Measurements from ENCODE around the gene SCAMP3. TPM values are rescaled to one million over a fixed set of nuclear protein-coding genes. Genes with fewer than 3 reads are reported as not detected.
A peak's percentile ranks its signal among the peaks of the same experiment; 100 is the strongest.

SCAMP3 gene
- total and polyA plus RNA-seq, 2 of the 4 experiments (the other 2 are of a cell fraction), result 30.5 to 118 TPM

- Histone ChIP-seq H4K5ac (ENCODE audit: low read depth, low read length) (peak overlapping the region; percentile 99), H2AK9ac (replicated peaks; ENCODE audit: low read depth, low read length, poor library complexity) (peak overlapping the region; percentile 20), H2AK5ac (ENCODE audit: low read depth, low read length) (peak overlapping the region; percentile 62), H3K18ac (ENCODE audit: low read depth, low read length) (no peak overlapping the region), H3K9ac (ENCODE audit: low read depth, low read length) (no peak overlapping the region), H3K27me3 (ENCODE audit: control insufficient read depth, insufficient read depth, low read length) (no peaks in the 10 kb centered on the region), H3K4me3 (ENCODE audit: insufficient read depth, low read depth, low read length) (no peak overlapping the region), H3K36me3 (ENCODE audit: control insufficient read depth, insufficient read depth, low read length) (peaks cover 7% of the 10 kb centered on the region), H3K14ac (replicated peaks; ENCODE audit: low read depth, low read length) (no peak overlapping the region), H3K4ac (ENCODE audit: low read depth, low read length) (peak overlapping the region; percentile 31), H4K8ac (ENCODE audit: low read depth in 2 of 2, low read length in 2 of 2) (peak overlapping the region; percentile 61 to 95), H3K4me1 (ENCODE audit: control insufficient read depth, insufficient read depth, low read length) (peaks cover 11% of the 10 kb centered on the region), H2BK15ac (ENCODE audit: low read depth, low read length) (peak overlapping the region; percentile 21; the same call in 1 of the 3 replicates), H2BK20ac (ENCODE audit: low read depth, low read length) (no peak overlapping the region), H3K9me1 (ENCODE audit: insufficient read depth, low read length) (peaks cover 8% of the 10 kb centered on the region), H3K9me3 (ENCODE audit: control insufficient read depth, insufficient read depth, low read length) (no peaks in the 10 kb centered on the region), H3K79me1 (ENCODE audit: low read depth in 1 of 2, low read length in 2 of 2) (peaks cover 9 to 26% of the 10 kb centered on the region in 2 experiments), H2BK5ac (ENCODE audit: low read depth, low read length, poor library complexity, severe bottlenecking) (peak overlapping the region; percentile 20), H2AFZ (replicated peaks; ENCODE audit: low read length, poor library complexity) (peak overlapping the region; percentile 78), H4K91ac (ENCODE audit: insufficient read depth, low read depth, low read length) (no peak overlapping the region), H4K20me1 (ENCODE audit: insufficient read depth, low read length) (no peaks in the 10 kb centered on the region), H3K23ac (ENCODE audit: low read depth, low read length) (no peak overlapping the region), H2BK120ac (ENCODE audit: low read depth, low read length) (no peak overlapping the region), H3K27ac (ENCODE audit: insufficient read depth, low read length) (peak overlapping the region; percentile 48), H3K56ac (ENCODE audit: extremely low read depth, insufficient read depth, low read length) (no peak overlapping the region), H3K4me2 (ENCODE audit: low read depth, low read length) (0 out of 2 replicates have a peak overlapping the region, but pooled peaks have one; percentile 5)
- intact Hi-C loops (cut with micrococcal nuclease), result no loop called here
- no peak for DNase-seq
- CTCF ChIA-PET, result no interaction called here
- dilution Hi-C loops (cut with HindIII; ENCODE audit: low sequenced_read_pairs, unreplicated experiment), result no loop called here
- no TSS peak for BruUV-seq (replicated peaks)
- ATAC-seq (ENCODE audit: low read depth), result no peak
- no CpG with 5 or more reads among the region's 1 CpG for WGBS, 2 experiments (ENCODE audit: extremely low coverage in 2 of 2, insufficient read length in 1 of 2)
- in situ Hi-C loops (cut with MboI; ENCODE audit: low sequenced_read_pairs), result no loop called here
- TF ChIP-seq USF2 (IDR thresholded peaks at IDR 0.05; ENCODE audit: low read depth, low read length), result peak; percentile 90
- TF ChIP-seq SMC3 (IDR thresholded peaks at IDR 0.05; ENCODE audit: low read depth, low read length), result no peak
- POLR2A ChIA-PET (ENCODE audit: unreplicated experiment), result no interaction called here
These were observed 42.5 kb downstream of the SCAMP3 start for GRCh38 chr1:155219592-155220031.
